BE2C (cell line): ENCODE results near the gene ANGPTL4.

Experiments
- DNase-seq: peaks from one replicate; pipeline ENCODE4 v3.0.0-alpha.2; 2020
- H3K27me3 ChIP-seq: fragments of 250-450 bp; sonication (Bioruptor Pico); 2 replicates; pipeline ENCODE4 v1.5.1; 2020; ENCODE audit warnings: mild to moderate bottlenecking
- H3K36me3 ChIP-seq: fragments of 250-450 bp; sonication (Bioruptor Pico); 2 replicates; pipeline ENCODE4 v1.5.1; 2020; ENCODE audit warnings: mild to moderate bottlenecking
- H3K4me1 ChIP-seq: fragments of 250-450 bp; sonication (Bioruptor Pico); 2 replicates; pipeline ENCODE4 v1.5.1; 2020
- H3K4me3 ChIP-seq: 2 replicates; pipeline ENCODE4 v1.5.1; 2011; ENCODE audit warnings: low read depth, low read length
- H3K9me3 ChIP-seq: fragments of 250-450 bp; sonication (Bioruptor Pico); 2 replicates; pipeline ENCODE4 v1.5.1; 2020
- CTCF ChIP-seq: IDR thresholded peaks from 2 replicates; pipeline ENCODE4 v1.5.1; 2012; ENCODE audit warnings: mild to moderate bottlenecking, low read depth, low read length

ANGPTL4 gene

GRCh38 chr19:8321067-8321985 lies 42.6 kb upstream of the ANGPTL4 start, which contains the start of the genes NDUFA7 and RPS28:
NDUFA7 (minus strand) TSS chr19:8321375; CDS start chr19:8321358, 17 bp downstream.
RPS28 (plus strand) TSS chr19:8321496; CDS start chr19:8321531, 35 bp downstream.
- H3K36me3 ChIP-seq: peaks cover 25% of the 10 kb centered on the region

DNA sequence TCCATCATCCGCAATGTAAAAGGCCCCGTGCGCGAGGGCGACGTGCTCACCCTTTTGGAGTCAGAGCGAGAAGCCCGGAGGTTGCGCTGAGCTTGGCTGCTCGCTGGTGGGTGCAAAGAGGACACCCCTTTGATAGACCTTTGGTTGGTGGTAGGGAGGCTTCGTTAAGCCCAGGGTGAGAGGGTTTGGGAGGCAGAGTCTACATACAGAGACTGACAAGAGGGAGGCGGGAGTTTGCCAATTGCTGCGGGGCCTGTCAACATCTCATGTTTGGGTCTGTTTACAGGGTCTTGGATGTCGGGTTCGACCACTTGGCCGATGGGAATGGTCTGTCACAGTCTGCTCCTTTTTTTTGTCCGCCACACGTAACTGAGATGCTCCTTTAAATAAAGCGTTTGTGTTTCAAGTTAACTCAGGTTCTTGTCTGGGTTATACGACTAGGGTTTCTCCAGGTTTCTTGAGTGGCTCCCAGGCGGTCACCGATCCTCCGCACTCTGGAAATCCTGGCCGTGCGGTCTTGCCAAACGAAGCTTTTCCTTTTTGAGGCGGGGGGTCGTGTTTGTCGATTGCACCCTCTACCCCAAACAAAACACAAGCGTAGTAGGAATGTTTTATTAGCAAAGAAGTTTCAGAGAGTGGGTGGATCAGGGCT lies 41.8 kb upstream of the ANGPTL4 start:
- DNase-seq: no peak
- Histone ChIP-seq H3K36me3 (peaks cover 25% of the 10 kb centered on the region), H3K4me3 (peak overlapping the region; percentile 100), H3K27me3 (peaks cover 3% of the 10 kb centered on the region), H3K4me1 (peaks cover 7% of the 10 kb centered on the region; the same call in 1 of the 2 replicates), H3K9me3 (no peaks in the 10 kb centered on the region)
- TF ChIP-seq CTCF: no peak

More at GRCh38 chr19:8321067-8321985, 42.6 kb upstream of the ANGPTL4 start, which contains the start of the genes NDUFA7 and RPS28:
- H3K27me3 ChIP-seq: no peaks in the 10 kb centered on the region
- peak; percentile 11; the same call in 1 of the 2 replicates for TF ChIP-seq CTCF
- peaks cover 7% of the 10 kb centered on the region; the same call in 1 of the 2 replicates for H3K4me1 ChIP-seq
- H3K9me3 ChIP-seq: no peaks in the 10 kb centered on the region
- peak within 1 kb of the TSS; percentile 100 for H3K4me3 ChIP-seq
- DNase-seq: peak; percentile 96

DNA sequence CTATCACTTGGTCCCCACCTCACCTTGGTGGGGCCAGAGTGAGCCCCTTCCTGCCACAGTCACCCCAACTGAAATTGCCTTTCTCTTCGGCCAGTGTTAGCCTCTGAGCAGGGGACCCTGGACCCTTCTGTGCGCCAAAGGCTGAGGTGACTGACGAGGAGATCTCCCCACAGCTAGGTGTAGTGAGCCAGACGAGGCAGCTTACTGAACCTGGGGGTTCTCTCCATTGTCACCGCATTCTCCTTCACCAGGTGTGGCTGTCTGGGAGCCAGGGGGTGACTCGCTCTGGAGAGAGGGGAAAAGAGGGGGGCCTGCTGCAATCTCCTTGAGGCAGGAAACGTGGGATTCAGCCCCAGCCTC lies 41.3 kb upstream of the ANGPTL4 start:
- Histone ChIP-seq H3K4me1 (peaks cover 7% of the 10 kb centered on the region; the same call in 1 of the 2 replicates), H3K4me3 (peak overlapping the region; percentile 100), H3K9me3 (no peaks in the 10 kb centered on the region), H3K36me3 (peaks cover 25% of the 10 kb centered on the region), H3K27me3 (peaks cover 8% of the 10 kb centered on the region)
- no peak for TF ChIP-seq CTCF
- DNase-seq: no peak

DNA sequence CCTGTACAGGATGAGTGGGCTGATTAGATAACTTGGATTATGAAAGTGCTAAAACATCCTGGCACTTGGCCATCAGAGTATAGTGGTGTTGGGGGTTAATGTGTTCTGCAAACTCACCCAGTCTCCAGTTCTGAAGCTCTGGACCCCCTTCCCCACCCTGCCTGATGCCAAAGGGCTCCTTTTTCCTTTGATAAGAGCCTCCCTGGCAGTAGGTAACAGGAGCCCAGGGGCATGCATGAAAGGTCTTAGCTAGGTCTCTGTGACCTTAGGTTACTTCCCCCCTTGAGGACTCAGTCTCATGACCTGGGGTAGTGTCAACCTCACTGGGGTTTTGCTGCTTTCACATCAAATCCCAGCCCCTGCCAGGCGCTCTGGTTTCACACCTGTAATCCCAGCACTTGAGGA lies 40.2 kb upstream of the ANGPTL4 start:
- Histone ChIP-seq H3K4me3 (no peak overlapping the region), H3K4me1 (peaks cover 7% of the 10 kb centered on the region; the same call in 1 of the 2 replicates), H3K27me3 (peaks cover 19% of the 10 kb centered on the region), H3K36me3 (peaks cover 25% of the 10 kb centered on the region), H3K9me3 (no peaks in the 10 kb centered on the region; the same call in 1 of the 2 replicates)
- no peak for TF ChIP-seq CTCF
- DNase-seq: no peak

GRCh38 chr19:8324186-8325050 lies 39.5 kb upstream of the ANGPTL4 start:
- Histone ChIP-seq H3K36me3 (peaks cover 25% of the 10 kb centered on the region), H3K9me3 (no peaks in the 10 kb centered on the region; the same call in 1 of the 2 replicates), H3K4me1 (peaks cover 7% of the 10 kb centered on the region; the same call in 1 of the 2 replicates), H3K4me3 (no peak overlapping the region), H3K27me3 (peaks cover 19% of the 10 kb centered on the region)
- DNase-seq: peak; percentile 34
- no peak; the same call in 1 of the 2 replicates for TF ChIP-seq CTCF
